Activated CD4-positive, alpha-beta T cell treated with anti-CD3 and anti-CD28 coated beads, Interleukin-10, Interleukin-2, amounts not matched to agents 100 ng/mL and 50 ng/mL, durations not matched to agents 16 hours and 8 hours (primary cell): Measurements from ENCODE around the gene LY86.
"Not testable (repeated sequence)": the region's sequence is repeated elsewhere in the genome, so short reads cannot be mapped to it uniquely, and the experiment has no call there.

Experiments used
- DNase-seq: peaks from one replicate; pipeline ENCODE4 v3.0.0-alpha.2; 2020

The LY86 gene

GRCh38 chr6:6596529-6597328 lies 8.2 kb downstream of the LY86 start:
- DNase-seq: no peak

- no peak for DNase-seq
Observed at GRCh38 chr6:6597682-6598081, 9.2 kb downstream of the LY86 start.

- no peak for DNase-seq
Observed at GRCh38 chr6:6599468-6599873, 11.0 kb downstream of the LY86 start.

GRCh38 chr6:6600875-6601274 lies 12.4 kb downstream of the LY86 start:
- no peak for DNase-seq

GRCh38 chr6:6602262-6602661 lies 13.7 kb downstream of the LY86 start:
- no peak for DNase-seq

- no peak for DNase-seq
Observed at GRCh38 chr6:6603317-6603716, 14.8 kb downstream of the LY86 start.

GRCh38 chr6:6604015-6604414 lies 15.5 kb downstream of the LY86 start:
- DNase-seq: no peak

- DNase-seq: no peak
Observed at GRCh38 chr6:6604566-6604965, 16.0 kb downstream of the LY86 start.

GRCh38 chr6:6605873-6606272 lies 17.4 kb downstream of the LY86 start:
- DNase-seq: no peak

- DNase-seq: not testable (repeated sequence)
Observed at GRCh38 chr6:6606391-6607030, 18.0 kb downstream of the LY86 start.

GRCh38 chr6:6609450-6609849 lies 20.9 kb downstream of the LY86 start:
- no peak for DNase-seq

GRCh38 chr6:6610031-6610591 lies 21.6 kb downstream of the LY86 start:
- peak; percentile 36 for DNase-seq

GRCh38 chr6:6611486-6611885 lies 23.0 kb downstream of the LY86 start:
- no peak for DNase-seq

GRCh38 chr6:6612308-6612707 lies 23.8 kb downstream of the LY86 start:
- DNase-seq: no peak

- not testable (repeated sequence) for DNase-seq
Observed at GRCh38 chr6:6613103-6613718, 24.7 kb downstream of the LY86 start.

- DNase-seq: peak; percentile 53
Observed at GRCh38 chr6:6614096-6614982, 25.8 kb downstream of the LY86 start.

- DNase-seq: no peak
Observed at GRCh38 chr6:6614983-6615349, 26.4 kb downstream of the LY86 start.

- DNase-seq: no peak
Observed at GRCh38 chr6:6616656-6617055, 28.1 kb downstream of the LY86 start.

- no peak for DNase-seq
Observed at GRCh38 chr6:6619021-6619794, 30.7 kb downstream of the LY86 start.

- no peak for DNase-seq
Observed at GRCh38 chr6:6620766-6621425, 32.4 kb downstream of the LY86 start.

- DNase-seq: no peak
Observed at GRCh38 chr6:6622501-6622900, 34.0 kb downstream of the LY86 start.
